Measurements from ENCODE around the gene RFTN2. TPM values are rescaled to one million over a fixed set of nuclear protein-coding genes. Genes with fewer than 3 reads are reported as not detected.
"Not testable (repeated sequence)": the region's sequence is repeated elsewhere in the genome, so short reads cannot be mapped to it uniquely, and the experiment has no call there.

RFTN2 gene
- total and polyA plus RNA-seq, 9 of the 15 experiments (the other 6 are each of a cell fraction or from before 2014, with no cell fraction given): 0.01 to 0.11 (median 0.04) TPM; not detected in 6

GRCh38 chr2:197695206-197695605, 19.8 kb upstream of the RFTN2 start:
- POLR2A ChIA-PET: interaction anchor here (0.8 kb wide), 1 partner anchor 10 kb away, joined by 3 read pairs; the partner anchor contains the start of gene MARS2
- ATAC-seq; BruUV-seq (replicated peaks); H3K79me2 ChIP-seq (ENCODE audit: control insufficient read depth, insufficient read depth, low read length); intact Hi-C loops (cut with micrococcal nuclease); H3K27ac ChIP-seq (ENCODE audit: extremely low read depth, low read depth, low read length); H4K20me1 ChIP-seq (replicated peaks; ENCODE audit: control insufficient read depth, insufficient read depth, low read length); H2AFZ ChIP-seq (ENCODE audit: low read depth, low read length); H3K4me2 ChIP-seq (ENCODE audit: insufficient read depth, low read length); H3K27me3 ChIP-seq (ENCODE audit: control insufficient read depth in 2 of 2, insufficient read depth in 2 of 2, low read length in 2 of 2); in situ Hi-C loops (cut with MboI); H3K9me3 ChIP-seq (replicated peaks; ENCODE audit: control insufficient read depth, insufficient read depth, low read depth, low read length); DNase-seq (ENCODE audit: extremely low read depth in 1 of 4, low spot score in 3 of 4); H3K9ac ChIP-seq (ENCODE audit: insufficient read depth in 1 of 2, low read depth in 2 of 2, low read length in 2 of 2); FAIRE-seq; CTCF ChIA-PET (ENCODE audit: low intra/inter-chr PET ratio); H3K36me3 ChIP-seq (ENCODE audit: control insufficient read depth, insufficient read depth, low read length); H3K4me3 ChIP-seq; H3K9me1 ChIP-seq (ENCODE audit: control insufficient read depth, insufficient read depth, low read length); H3K4me1 ChIP-seq (replicated peaks in 1 of 2; ENCODE audit: control insufficient read depth in 2 of 2, insufficient read depth in 2 of 2, low read length in 2 of 2): not testable (repeated sequence)
- 50% methylated on average over 3 of the region's 6 CpGs for WGBS (ENCODE audit: insufficient coverage, low coverage, missing lambda C conversion rate)

- Histone ChIP-seq H3K4me3 (no peak overlapping the region), H3K9me1 (ENCODE audit: control insufficient read depth, insufficient read depth, low read length) (no peaks in the 10 kb centered on the region), H3K4me2 (ENCODE audit: insufficient read depth, low read length) (no peak overlapping the region), H3K9me3 (replicated peaks; ENCODE audit: control insufficient read depth, insufficient read depth, low read depth, low read length) (no peaks in the 10 kb centered on the region), H2AFZ (ENCODE audit: low read depth, low read length) (no peak overlapping the region), H3K27me3 (ENCODE audit: control insufficient read depth in 2 of 2, insufficient read depth in 2 of 2, low read length in 2 of 2) (no peaks in the 10 kb centered on the region), H3K9ac (ENCODE audit: insufficient read depth in 1 of 2, low read depth in 2 of 2, low read length in 2 of 2) (no peak overlapping the region), H3K4me1 (replicated peaks in 1 of 2; ENCODE audit: control insufficient read depth in 2 of 2, insufficient read depth in 2 of 2, low read length in 2 of 2) (no peaks in the 10 kb centered on the region), H3K27ac (ENCODE audit: extremely low read depth, low read depth, low read length) (no peak overlapping the region), H3K79me2 (ENCODE audit: control insufficient read depth, insufficient read depth, low read length) (no peaks in the 10 kb centered on the region), H3K36me3 (ENCODE audit: control insufficient read depth, insufficient read depth, low read length) (no peaks in the 10 kb centered on the region), H4K20me1 (replicated peaks; ENCODE audit: control insufficient read depth, insufficient read depth, low read length) (no peaks in the 10 kb centered on the region)
- no peak for ATAC-seq
- ChIA-PET POLR2A (no interaction called here), CTCF (ENCODE audit: low intra/inter-chr PET ratio) (no interaction called here)
- no peak for FAIRE-seq
- no peak for TF ChIP-seq ID3 (CRISPR knock-in tag; IDR thresholded peaks at IDR 0.05)
- TF ChIP-seq ID3 (tag; IDR thresholded peaks at IDR 0.05): no peak
- no peak for TF ChIP-seq CAMTA2 (CRISPR knock-in tag; conservative IDR thresholded peaks at IDR 0.05)
- TF ChIP-seq ATF6 (CRISPR knock-in tag; IDR thresholded peaks at IDR 0.05): no peak
- TF ChIP-seq NCOA2 (IDR thresholded peaks at IDR 0.05; ENCODE audit: partially characterized antibody in 2 of 2): no peak
- no peak for TF ChIP-seq SIN3B (IDR thresholded peaks at IDR 0.05; ENCODE audit: low read depth)
- no peak for TF ChIP-seq HCFC1 (IDR thresholded peaks at IDR 0.05; ENCODE audit: low read depth, low read length)
- TF ChIP-seq, protein P1, sequence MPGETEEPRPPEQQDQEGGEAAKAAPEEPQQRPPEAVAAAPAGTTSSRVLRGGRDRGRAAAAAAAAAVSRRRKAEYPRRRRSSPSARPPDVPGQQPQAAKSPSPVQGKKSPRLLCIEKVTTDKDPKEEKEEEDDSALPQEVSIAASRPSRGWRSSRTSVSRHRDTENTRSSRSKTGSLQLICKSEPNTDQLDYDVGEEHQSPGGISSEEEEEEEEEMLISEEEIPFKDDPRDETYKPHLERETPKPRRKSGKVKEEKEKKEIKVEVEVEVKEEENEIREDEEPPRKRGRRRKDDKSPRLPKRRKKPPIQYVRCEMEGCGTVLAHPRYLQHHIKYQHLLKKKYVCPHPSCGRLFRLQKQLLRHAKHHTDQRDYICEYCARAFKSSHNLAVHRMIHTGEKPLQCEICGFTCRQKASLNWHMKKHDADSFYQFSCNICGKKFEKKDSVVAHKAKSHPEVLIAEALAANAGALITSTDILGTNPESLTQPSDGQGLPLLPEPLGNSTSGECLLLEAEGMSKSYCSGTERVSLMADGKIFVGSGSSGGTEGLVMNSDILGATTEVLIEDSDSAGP (CRISPR knock-in tag; IDR thresholded peaks at IDR 0.05): no peak
- no peak for TF ChIP-seq ZNF239 (CRISPR knock-in tag; IDR thresholded peaks at IDR 0.05)
- DNase-seq (ENCODE audit: extremely low read depth in 1 of 4, low spot score in 3 of 4): no peak
- WGBS (ENCODE audit: insufficient coverage, low coverage, missing lambda C conversion rate): 0% methylated on average over 2 of the region's 2 CpGs
- BruUV-seq (replicated peaks): no TSS peak
- in situ Hi-C loops (cut with MboI) (no loop called here), intact Hi-C loops (cut with micrococcal nuclease) (no loop called here)
Measured at GRCh38 chr2:197677483-197677882, 2.1 kb upstream of the RFTN2 start.

Measured in K562 (cell line).